GM06990 (cell line): ENCODE data around the gene TCAP.

ENCODE experiments used
- DNase-seq: peaks from one replicate; pipeline ENCODE4 v3.0.0-alpha.2; 2011; ENCODE audit not compliant: insufficient read length; ENCODE audit errors: extremely low read depth
- H3K27me3 ChIP-seq: replicated peaks from 2 replicates; pipeline ENCODE4 v1.6.0; 2011; ENCODE audit warnings: low read length; ENCODE audit not compliant: control insufficient read depth, insufficient read depth
- H3K36me3 ChIP-seq: 2 replicates; pipeline ENCODE4 v1.5.1; 2011; ENCODE audit warnings: low read length; ENCODE audit not compliant: control insufficient read depth, insufficient read depth
- H3K4me3 ChIP-seq: replicated peaks from 2 replicates; pipeline ENCODE4 v1.5.1; 2011; ENCODE audit warnings: low read depth, mild to moderate bottlenecking, control low read depth, low read length
- TF ChIP-seq, protein P1 (sequence below): IDR thresholded peaks from 2 replicates; pipeline ENCODE4 v1.5.1; 2011; ENCODE audit warnings: low read length, control low read depth, mild to moderate bottlenecking, inconsistent platforms; ENCODE audit not compliant: insufficient read depth, poor library complexity, severe bottlenecking

Gene TCAP

GRCh38 chr17:39628655-39629493 lies 36.3 kb upstream of the TCAP start:
- Histone ChIP-seq H3K4me3 (no peak overlapping the region), H3K27me3 (no peaks in the 10 kb centered on the region; the same call in 1 of the 2 replicates), H3K36me3 (no peaks in the 10 kb centered on the region)
- DNase-seq: no peak
- TF ChIP-seq, protein P1, sequence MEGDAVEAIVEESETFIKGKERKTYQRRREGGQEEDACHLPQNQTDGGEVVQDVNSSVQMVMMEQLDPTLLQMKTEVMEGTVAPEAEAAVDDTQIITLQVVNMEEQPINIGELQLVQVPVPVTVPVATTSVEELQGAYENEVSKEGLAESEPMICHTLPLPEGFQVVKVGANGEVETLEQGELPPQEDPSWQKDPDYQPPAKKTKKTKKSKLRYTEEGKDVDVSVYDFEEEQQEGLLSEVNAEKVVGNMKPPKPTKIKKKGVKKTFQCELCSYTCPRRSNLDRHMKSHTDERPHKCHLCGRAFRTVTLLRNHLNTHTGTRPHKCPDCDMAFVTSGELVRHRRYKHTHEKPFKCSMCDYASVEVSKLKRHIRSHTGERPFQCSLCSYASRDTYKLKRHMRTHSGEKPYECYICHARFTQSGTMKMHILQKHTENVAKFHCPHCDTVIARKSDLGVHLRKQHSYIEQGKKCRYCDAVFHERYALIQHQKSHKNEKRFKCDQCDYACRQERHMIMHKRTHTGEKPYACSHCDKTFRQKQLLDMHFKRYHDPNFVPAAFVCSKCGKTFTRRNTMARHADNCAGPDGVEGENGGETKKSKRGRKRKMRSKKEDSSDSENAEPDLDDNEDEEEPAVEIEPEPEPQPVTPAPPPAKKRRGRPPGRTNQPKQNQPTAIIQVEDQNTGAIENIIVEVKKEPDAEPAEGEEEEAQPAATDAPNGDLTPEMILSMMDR: no peak

DNA sequence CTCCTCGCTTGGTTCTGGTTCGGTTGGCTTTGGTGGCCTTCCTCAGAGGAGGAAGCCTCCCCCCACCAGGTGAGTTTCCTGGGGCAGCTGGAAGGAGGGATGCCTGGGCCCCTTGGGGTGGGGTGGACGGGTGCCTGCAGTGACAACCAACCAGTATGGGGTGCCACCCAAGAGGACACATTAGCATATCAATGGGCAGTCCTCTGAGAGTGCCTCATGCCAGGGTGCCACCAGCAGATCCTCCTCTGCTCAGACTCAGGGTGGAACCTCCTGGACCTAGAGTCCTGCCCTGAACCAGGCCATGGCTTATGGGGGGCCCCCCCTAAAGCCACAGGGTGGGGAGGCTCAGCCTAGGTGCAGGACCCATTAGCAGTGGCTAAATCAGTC lies 35.7 kb upstream of the TCAP start:
- no peaks in the 10 kb centered on the region for H3K36me3 ChIP-seq
- TF ChIP-seq, protein P1: no peak
- DNase-seq: no peak
- no peak overlapping the region for H3K4me3 ChIP-seq
- H3K27me3 ChIP-seq: no peaks in the 10 kb centered on the region; the same call in 1 of the 2 replicates

DNA sequence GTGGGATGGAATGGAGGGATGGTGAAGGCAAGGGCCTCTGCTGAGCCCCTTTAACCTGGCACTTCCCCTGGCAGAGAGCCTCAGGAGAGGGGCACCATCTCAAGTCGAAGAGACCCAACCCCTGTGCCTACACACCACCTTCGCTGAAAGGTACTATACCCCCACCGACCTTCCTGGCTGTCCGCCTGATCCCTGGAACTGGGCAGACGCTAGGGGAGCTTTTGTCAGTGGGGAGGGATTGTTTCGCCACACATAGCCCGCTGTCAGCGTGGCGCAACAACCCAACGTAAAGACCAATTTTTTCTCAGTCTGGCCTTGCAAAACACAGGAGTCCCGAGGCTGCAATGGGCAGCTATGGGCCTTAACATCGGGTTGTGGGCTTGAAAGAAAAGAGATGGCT lies 35.3 kb upstream of the TCAP start:
- Histone ChIP-seq H3K4me3 (no peak overlapping the region), H3K36me3 (no peaks in the 10 kb centered on the region), H3K27me3 (no peaks in the 10 kb centered on the region; the same call in 1 of the 2 replicates)
- DNase-seq: no peak
- TF ChIP-seq, protein P1: no peak

GRCh38 chr17:39631403-39631802 lies 33.7 kb upstream of the TCAP start:
- no peak for DNase-seq
- Histone ChIP-seq H3K4me3 (no peak overlapping the region), H3K36me3 (no peaks in the 10 kb centered on the region), H3K27me3 (no peaks in the 10 kb centered on the region; the same call in 1 of the 2 replicates)
- TF ChIP-seq, protein P1: no peak

- no peak for DNase-seq
- Histone ChIP-seq H3K36me3 (no peaks in the 10 kb centered on the region), H3K4me3 (no peak overlapping the region), H3K27me3 (no peaks in the 10 kb centered on the region)
- TF ChIP-seq, protein P1: no peak
Observed at GRCh38 chr17:39632153-39632941, 32.8 kb upstream of the TCAP start.
